H1 (cell line): ENCODE results near the gene ATG16L1. TPM values are rescaled to one million over a fixed set of nuclear protein-coding genes. Genes with fewer than 3 reads are reported as not detected.

Experiments used
- CTCF ChIA-PET: fragments of 300-600 bp; sonication (Branson Sonifier 250); formaldehyde crosslinking; loops from one replicate; lab custom pipeline; 2021; ENCODE audit not compliant: partially characterized antibody; lab: Charles Lee
- POLR2A ChIA-PET: fragments of 300-600 bp; sonication (Branson Sonifier 250); formaldehyde crosslinking; loops from one replicate; lab custom pipeline; 2021; ENCODE audit warnings: inconsistent platforms; ENCODE audit not compliant: partially characterized antibody; lab: Charles Lee
- DNase-seq, 2 experiments: peaks; one replicate each; pipeline versions ENCODE4 v3.0.0 to v3.0.0-alpha.2; 2010 to 2022; ENCODE audit warnings: low spot score in 2 of 2, low read depth in 1 of 2, mixed read lengths in 1 of 2
- FAIRE-seq: peaks from 2 replicates; lab custom pipeline; 2011; peaks lifted over from hg19 to GRCh38; lab: Jason Lieb, UNC
- H2AFZ ChIP-seq: 2 replicates; pipeline ENCODE4 v1.8.1; 2012; ENCODE audit warnings: low read length, inconsistent platforms
- H2AK5ac ChIP-seq: 2 replicates; pipeline ENCODE4 v1.6.1; 2013; ENCODE audit warnings: low read depth, low read length
- H2BK120ac ChIP-seq: replicated peaks from 2 replicates; pipeline ENCODE3; 2013; ENCODE audit warnings: low read depth, low read length, inconsistent platforms
- H2BK12ac ChIP-seq: 2 replicates; pipeline ENCODE4 v1.6.1; 2013; ENCODE audit warnings: low read depth, low read length
- H2BK15ac ChIP-seq: 2 replicates; pipeline ENCODE4 v1.6.1; 2013; ENCODE audit warnings: low read length
- H2BK20ac ChIP-seq: 2 replicates; pipeline ENCODE4 v1.6.1; 2013; ENCODE audit warnings: low read length
- H2BK5ac ChIP-seq: 2 replicates; pipeline ENCODE4 v1.6.1; 2013; ENCODE audit warnings: low read depth, low read length
- H3K14ac ChIP-seq: 2 replicates; pipeline ENCODE4 v1.6.1; 2013; ENCODE audit warnings: inconsistent platforms; ENCODE audit not compliant: insufficient read length
- H3K18ac ChIP-seq: 2 replicates; pipeline ENCODE4 v1.6.1; 2013; ENCODE audit warnings: low read length; ENCODE audit errors: extremely low read depth
- H3K23ac ChIP-seq: 2 replicates; pipeline ENCODE4 v1.6.1; 2013; ENCODE audit warnings: inconsistent platforms; ENCODE audit not compliant: insufficient read length
- H3K23me2 ChIP-seq: 2 replicates; pipeline ENCODE4 v1.6.1; 2013; ENCODE audit warnings: low read depth, low read length
- H3K27ac ChIP-seq: 2 replicates; pipeline ENCODE4 v1.6.1; 2011; ENCODE audit warnings: low read depth, low read length, inconsistent platforms
- H3K27me3 ChIP-seq, 4 experiments: replicated peaks in 1 of 4; 1 replicate in 1 of 4; 2 replicates in 3 of 4; pipeline versions ENCODE4 v1.6.1 to v1.8.1; 2011 to 2013; ENCODE audit warnings: low read length in 3 of 4, mild to moderate bottlenecking in 3 of 4, inconsistent platforms in 2 of 4, mixed read lengths in 2 of 4, moderate library complexity in 1 of 4; ENCODE audit not compliant: control insufficient read depth in 3 of 4, insufficient read depth in 3 of 4; ENCODE audit errors: extremely low read depth in 1 of 4
- H3K36me3 ChIP-seq, 4 experiments: 2 replicates each; pipeline versions ENCODE4 v1.6.1 to v1.8.1; 2011 to 2013; ENCODE audit warnings: mild to moderate bottlenecking in 4 of 4, low read length in 3 of 4, moderate library complexity in 2 of 4, control low read depth in 1 of 4, inconsistent platforms in 1 of 4; ENCODE audit not compliant: insufficient read depth in 4 of 4, control insufficient read depth in 2 of 4
- H3K4ac ChIP-seq: replicated peaks from 2 replicates; pipeline ENCODE3; 2013; ENCODE audit warnings: low read length, low read depth, mixed read lengths, inconsistent platforms; ENCODE audit not compliant: insufficient read length
- H3K4me1 ChIP-seq, 4 experiments: replicated peaks in 1 of 4; 1 replicate in 1 of 4; 2 replicates in 3 of 4; pipeline versions ENCODE4 v1.6.1 to v1.8.1; 2011 to 2013; ENCODE audit warnings: low read length in 3 of 4, inconsistent platforms in 2 of 4, mixed read lengths in 1 of 4; ENCODE audit not compliant: insufficient read depth in 4 of 4, control insufficient read depth in 3 of 4
- H3K4me2 ChIP-seq, 2 experiments: 2 replicates each; pipeline versions ENCODE4 v1.6.1 to v1.8.1; 2011 to 2013; ENCODE audit warnings: low read depth in 2 of 2, low read length in 2 of 2, control low read depth in 1 of 2, inconsistent platforms in 1 of 2, mild to moderate bottlenecking in 1 of 2; ENCODE audit not compliant: insufficient read depth in 1 of 2
- H3K4me3 ChIP-seq, 4 experiments: fragments of 200-600, 300-600 bp in 1 of 4; sonication (generic), shearing (Covaris generic), sonication (Bioruptor Twin) in 1 of 4; 2 replicates each; pipeline versions ENCODE4 v1.5.1 to v1.8.1; 2011 to 2016; ENCODE audit warnings: low read length in 4 of 4, low read depth in 3 of 4, control low read depth in 2 of 4, inconsistent platforms in 2 of 4, mild to moderate bottlenecking in 2 of 4, mixed read lengths in 1 of 4, moderate library complexity in 1 of 4; ENCODE audit not compliant: insufficient read depth in 2 of 4; ENCODE audit errors: extremely low read depth in 1 of 4
- H3K56ac ChIP-seq: replicated peaks from 2 replicates; pipeline ENCODE3; 2013; ENCODE audit warnings: low read depth, mild to moderate bottlenecking, mixed read lengths, low read length, inconsistent platforms; ENCODE audit not compliant: insufficient read length
- H3K79me1 ChIP-seq: 2 replicates; pipeline ENCODE4 v1.6.1; 2013; ENCODE audit warnings: low read depth, low read length, control low read depth
- H3K79me2 ChIP-seq, 2 experiments: 2 replicates each; pipeline versions ENCODE4 v1.6.1 to v1.8.1; 2012 to 2013; ENCODE audit warnings: low read length in 2 of 2, mild to moderate bottlenecking in 2 of 2, inconsistent platforms in 1 of 2; ENCODE audit not compliant: insufficient read depth in 2 of 2, control insufficient read depth in 1 of 2
- H3K9ac ChIP-seq, 4 experiments: replicated peaks in 1 of 4; 1 replicate in 1 of 4; 2 replicates in 3 of 4; pipeline versions ENCODE4 v1.6.1 to v1.8.1; 2011 to 2013; ENCODE audit warnings: low read depth in 3 of 4, low read length in 3 of 4, control low read depth in 2 of 4, mild to moderate bottlenecking in 2 of 4, moderate library complexity in 2 of 4, inconsistent platforms in 1 of 4; ENCODE audit errors: extremely low read depth in 1 of 4
- H3K9me3 ChIP-seq, 2 experiments: 2 replicates each; pipeline versions ENCODE4 v1.6.1 to v1.8.1; 2012 to 2013; ENCODE audit warnings: mild to moderate bottlenecking in 2 of 2, moderate library complexity in 2 of 2, control low read depth in 1 of 2, inconsistent platforms in 1 of 2, low read depth in 1 of 2, low read length in 1 of 2, mixed read lengths in 1 of 2; ENCODE audit not compliant: insufficient read depth in 2 of 2
- H4K20me1 ChIP-seq, 2 experiments: replicated peaks in 1 of 2; 2 replicates each; pipeline versions ENCODE3 to v1.8.1; 2011 to 2013; ENCODE audit warnings: inconsistent platforms in 2 of 2, low read length in 2 of 2, mild to moderate bottlenecking in 1 of 2; ENCODE audit not compliant: insufficient read depth in 2 of 2, control insufficient read depth in 1 of 2
- H4K5ac ChIP-seq: 2 replicates; pipeline ENCODE4 v1.6.1; 2013; ENCODE audit warnings: low read length, low read depth, mixed read lengths, inconsistent platforms; ENCODE audit not compliant: insufficient read length
- H4K8ac ChIP-seq: 2 replicates; pipeline ENCODE4 v1.8.0; 2013; ENCODE audit warnings: mild to moderate bottlenecking, moderate library complexity, low read length, inconsistent platforms; ENCODE audit not compliant: insufficient read depth; ENCODE audit errors: extremely low read depth
- H4K91ac ChIP-seq: replicated peaks from 2 replicates; pipeline ENCODE3; 2013; ENCODE audit warnings: low read length, mixed read lengths, inconsistent platforms; ENCODE audit not compliant: insufficient read length
- CTCF ChIP-seq, 3 experiments: IDR thresholded peaks; 1 replicate in 2 of 3; 2 replicates in 1 of 3; pipeline versions ENCODE4 v1.5.1 to v1.6.1; 2011; ENCODE audit warnings: low read length in 3 of 3, mild to moderate bottlenecking in 3 of 3, inconsistent platforms in 2 of 3, low read depth in 1 of 3, moderate library complexity in 1 of 3; ENCODE audit not compliant: insufficient read depth in 1 of 3; ENCODE audit errors: control extremely low read depth in 1 of 3
- SP4 ChIP-seq: IDR thresholded peaks from 2 replicates; pipeline ENCODE4 v1.6.1; 2012; ENCODE audit warnings: low read length, inconsistent platforms
- YY1 ChIP-seq: IDR thresholded peaks from 2 replicates; pipeline ENCODE4 v1.6.1; 2011; ENCODE audit warnings: low read depth, mild to moderate bottlenecking, low read length
- WGBS, 2 experiments: shearing (Covaris generic) in 1 of 2; methylation state at CpG; one replicate each; pipeline versions ENCODE4 v1.1.6 to v1.1.7; 2013 to 2015; ENCODE audit warnings: low lambda C conversion rate in 2 of 2, mixed read lengths in 2 of 2, inconsistent platforms in 1 of 2, low coverage in 1 of 2, missing lambda C conversion rate in 1 of 2; ENCODE audit not compliant: insufficient replicate concordance in 2 of 2, insufficient coverage in 1 of 2, insufficient read length in 1 of 2; ENCODE audit errors: extremely low coverage in 1 of 2, missing lambda C conversion rate in 1 of 2; 5-methylcytosine and 5-hydroxymethylcytosine counted together
- polyA plus RNA-seq, 7 experiments: library from polyadenylated mRNA; depleted of rRNA in 3 of 7; stranded (reverse) in 5 of 7; unstranded in 2 of 7; fragments of >200 nt in 5 of 7; fragments of 200-250 nt in 2 of 7; gene quantifications; 1 replicate in 5 of 7; 2 replicates in 1 of 7; 4 replicates in 1 of 7; pipeline versions ENCODE4 v1.2.1 to v1.2.3, GENCODE V29; 2011 to 2013; ENCODE audit warnings: missing spikeins in 2 of 7, mixed read lengths in 2 of 7
- total RNA-seq: library from RNA; stranded (reverse); fragmentation: NEBNext Ultra II Directional; extraction: Animal tissue kit (Norgen Biotek cat#: 25700); gene quantifications from 2 replicates; pipeline ENCODE4 v1.2.1, GENCODE V29; 2021

Gene ATG16L1
- total and polyA plus RNA-seq, 2 of the 8 experiments (the other 6 are each of a cell fraction or from before 2014, with no cell fraction given): 18.3 to 31.0 TPM

GRCh38 chr2:233236820-233237589 is 14.5 kb upstream of the ATG16L1 start:
- H3K56ac ChIP-seq: no peak overlapping the region
- CTCF ChIA-PET: interaction anchor here (0.6 to 3.7 kb wide), 11 partner anchors 8 to 225 kb away, joined by 3 to 13 read pairs (median 4); partner anchors contain the start of genes ATG16L1 and INPP5D
- no peak overlapping the region for H2AK5ac ChIP-seq
- no peak overlapping the region for H4K5ac ChIP-seq
- H3K9me3 ChIP-seq: no peaks in the 10 kb centered on the region
- H4K91ac ChIP-seq: no peak overlapping the region
- no peak overlapping the region for H2AFZ ChIP-seq
- H3K27me3 ChIP-seq: no peaks in the 10 kb centered on the region
- no peaks in the 10 kb centered on the region for H3K36me3 ChIP-seq
- H3K79me1 ChIP-seq: no peaks in the 10 kb centered on the region
- no peaks in the 10 kb centered on the region; a peak in 1 of 7 replicates for H3K4me1 ChIP-seq
- no peak overlapping the region for H2BK15ac ChIP-seq
- no peak overlapping the region for H2BK120ac ChIP-seq
- no peak overlapping the region for H2BK12ac ChIP-seq
- no peaks in the 10 kb centered on the region for H3K23me2 ChIP-seq
- H4K20me1 ChIP-seq: no peaks in the 10 kb centered on the region
- no peak overlapping the region for H3K23ac ChIP-seq
- no peaks in the 10 kb centered on the region for H3K79me2 ChIP-seq
- no peak overlapping the region for H3K14ac ChIP-seq
- no peak overlapping the region for H3K9ac ChIP-seq
- no peak overlapping the region for H2BK20ac ChIP-seq
- H2BK5ac ChIP-seq: no peak overlapping the region
- FAIRE-seq (no peak), DNase-seq (no peak)
- H3K4me2 ChIP-seq: no peak overlapping the region
- 84% methylated on average over 7 of the region's 7 CpGs; no CpG with 5 or more reads in 1 of the 2 experiments for WGBS, 2 experiments
- no peak overlapping the region for H3K4me3 ChIP-seq
- H3K4ac ChIP-seq: no peak overlapping the region
- H4K8ac ChIP-seq: no peak overlapping the region
- POLR2A ChIA-PET: no interaction called here
- no peak overlapping the region for H3K18ac ChIP-seq
- H3K27ac ChIP-seq: no peak overlapping the region
- TF ChIP-seq CTCF (IDR thresholded peaks at IDR 0.05; ENCODE audit: control extremely low read depth in 1 of 3, insufficient read depth in 1 of 3, low read depth in 1 of 3, low read length in 3 of 3) (no peak), SP4 (no peak), YY1 (no peak)
